GM18508 (cell line): ENCODE results near the gene PSMD3.

Experiments used
- ATAC-seq: cut with Tn5 transposase; IDR thresholded peaks from one replicate; pipeline ENCODE4 v1.9.1; 2021; ENCODE audit warnings: moderate number of reproducible peaks; ENCODE audit not compliant: insufficient read depth, unreplicated experiment

PSMD3 gene

DNA sequence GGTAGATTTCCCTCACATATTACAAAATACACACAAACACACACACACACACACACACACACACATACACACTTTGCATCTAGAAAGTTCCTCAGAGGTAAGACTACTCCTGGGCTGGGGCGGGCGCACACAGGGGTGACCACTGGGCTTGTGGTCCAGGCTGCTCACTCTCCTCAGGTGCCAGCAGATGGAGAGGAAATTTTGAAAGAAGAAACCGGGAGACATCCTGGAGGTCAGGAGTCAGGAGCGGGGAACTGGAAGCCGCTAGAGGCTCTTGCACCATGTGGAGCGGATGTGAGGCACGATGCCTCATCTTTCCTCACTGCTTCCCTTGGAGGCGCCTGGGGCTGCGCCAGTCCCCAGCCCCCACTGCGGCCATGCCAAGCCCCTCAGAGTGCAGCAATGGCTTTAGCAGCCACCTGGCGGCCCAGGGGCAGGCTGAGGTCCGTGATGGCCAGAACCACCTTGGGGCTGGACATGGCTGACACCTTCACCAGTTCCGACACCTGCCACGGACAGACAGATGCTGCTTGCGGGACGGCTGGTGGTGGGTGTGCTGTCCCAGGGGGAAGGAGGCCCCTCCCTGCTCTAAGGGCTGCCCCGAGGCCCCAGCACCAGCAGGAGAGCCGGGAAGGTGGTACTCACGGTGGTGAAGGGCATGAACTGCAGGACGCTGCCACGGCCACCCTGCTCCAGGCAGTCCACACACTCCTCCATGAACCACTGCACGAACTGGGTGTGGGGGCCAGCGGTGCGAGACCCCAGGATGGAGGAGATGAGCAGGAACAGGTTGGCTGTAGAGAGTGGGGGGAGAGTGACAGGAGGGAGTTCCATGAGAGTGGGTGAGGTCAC is 38.8 kb downstream of the PSMD3 start:
- ATAC-seq = no peak

DNA sequence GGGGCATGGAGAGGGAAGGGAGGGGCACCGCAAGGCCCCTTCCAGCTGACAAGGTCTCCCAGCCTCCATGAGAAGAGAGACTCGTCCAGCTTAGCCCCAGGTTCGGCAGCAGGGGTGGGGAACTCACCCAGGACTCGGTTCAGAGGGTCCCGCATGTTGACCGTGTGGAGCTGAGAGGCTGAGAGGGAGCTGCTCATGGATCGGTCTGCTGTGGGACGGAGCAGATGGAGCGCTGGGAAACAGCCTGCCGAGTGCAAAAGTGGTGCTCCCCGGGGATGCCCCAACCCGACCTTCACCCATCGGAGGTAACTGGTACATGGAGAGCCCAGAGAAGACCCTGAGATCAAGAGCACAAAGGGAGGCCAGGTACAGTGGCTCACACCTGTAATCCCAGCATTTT is 39.5 kb downstream of the PSMD3 start:
- no peak for ATAC-seq

DNA sequence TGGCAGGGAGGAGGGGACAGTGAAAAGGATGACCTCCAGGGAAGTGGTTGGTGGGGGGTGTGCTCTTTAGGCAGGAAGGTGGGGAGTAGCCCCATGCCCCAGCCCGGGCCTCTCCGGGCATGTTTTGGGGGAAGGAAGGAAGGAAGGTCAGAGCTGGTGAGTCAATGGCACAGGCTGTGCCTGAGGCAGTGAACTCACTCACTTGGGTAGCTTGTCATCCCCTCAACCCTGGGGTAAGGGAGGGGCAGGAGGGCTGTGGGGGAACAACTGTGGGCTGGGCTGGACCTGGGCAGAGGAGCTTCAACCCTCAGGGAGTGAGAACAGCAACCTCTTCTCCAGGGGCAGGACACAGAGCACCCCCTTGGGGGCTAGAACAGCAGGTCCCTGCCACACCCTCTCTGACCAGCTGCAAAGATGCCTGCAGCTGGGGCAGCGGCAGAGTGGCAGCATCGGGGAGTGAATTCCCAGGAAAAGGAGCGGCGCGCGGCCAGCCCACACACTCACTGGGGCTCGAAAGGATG is 40.9 kb downstream of the PSMD3 start:
- ATAC-seq = no peak

DNA sequence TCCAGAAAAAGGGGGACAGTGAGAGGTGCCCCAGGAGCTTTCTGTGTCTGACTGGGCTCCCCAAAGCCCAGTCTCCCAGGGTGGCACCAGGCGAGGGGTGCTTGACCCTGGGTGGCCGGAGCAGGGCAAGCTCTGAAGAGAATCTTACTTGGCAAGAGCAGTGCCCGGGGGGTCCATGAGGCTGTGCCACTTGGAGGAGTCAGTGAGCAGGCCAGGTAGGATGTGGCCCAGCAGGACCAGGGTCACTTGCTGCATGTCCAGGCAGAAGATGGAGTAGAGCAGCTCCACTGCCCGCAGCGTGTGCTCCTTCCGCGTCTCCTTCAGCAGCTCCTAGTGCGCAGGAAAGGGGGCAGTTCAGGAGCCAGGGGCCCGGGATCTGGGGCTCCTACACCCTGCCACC is 41.9 kb downstream of the PSMD3 start:
- no peak for ATAC-seq

DNA sequence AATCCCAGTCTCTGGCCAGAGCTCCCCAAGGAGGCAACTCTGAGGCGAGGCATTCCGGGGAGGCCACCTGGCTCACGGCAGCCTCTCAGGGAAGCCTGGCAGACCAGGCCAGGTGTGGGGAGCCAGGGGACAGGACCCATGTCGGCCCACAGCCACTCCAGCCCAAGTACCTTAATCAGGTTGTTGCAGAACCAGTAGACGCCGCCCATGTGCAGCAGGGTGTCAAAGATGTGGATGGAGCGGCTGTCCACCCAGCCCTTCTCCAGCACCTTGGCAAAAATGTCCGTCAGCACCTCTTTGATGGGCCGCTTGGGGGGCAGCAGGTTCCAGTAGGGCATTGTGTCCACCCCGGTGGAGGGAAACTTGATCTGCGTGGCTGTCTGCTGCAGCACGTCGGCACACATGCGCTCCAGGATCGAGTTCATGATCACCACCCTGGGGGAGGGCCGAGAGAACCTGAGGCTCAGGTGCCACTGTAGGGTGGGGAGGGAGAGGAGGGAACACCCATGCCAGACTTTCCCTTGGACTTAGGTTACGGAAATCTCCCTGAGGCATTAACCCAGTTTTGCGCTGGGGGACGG is 42.4 kb downstream of the PSMD3 start:
- ATAC-seq = no peak

DNA sequence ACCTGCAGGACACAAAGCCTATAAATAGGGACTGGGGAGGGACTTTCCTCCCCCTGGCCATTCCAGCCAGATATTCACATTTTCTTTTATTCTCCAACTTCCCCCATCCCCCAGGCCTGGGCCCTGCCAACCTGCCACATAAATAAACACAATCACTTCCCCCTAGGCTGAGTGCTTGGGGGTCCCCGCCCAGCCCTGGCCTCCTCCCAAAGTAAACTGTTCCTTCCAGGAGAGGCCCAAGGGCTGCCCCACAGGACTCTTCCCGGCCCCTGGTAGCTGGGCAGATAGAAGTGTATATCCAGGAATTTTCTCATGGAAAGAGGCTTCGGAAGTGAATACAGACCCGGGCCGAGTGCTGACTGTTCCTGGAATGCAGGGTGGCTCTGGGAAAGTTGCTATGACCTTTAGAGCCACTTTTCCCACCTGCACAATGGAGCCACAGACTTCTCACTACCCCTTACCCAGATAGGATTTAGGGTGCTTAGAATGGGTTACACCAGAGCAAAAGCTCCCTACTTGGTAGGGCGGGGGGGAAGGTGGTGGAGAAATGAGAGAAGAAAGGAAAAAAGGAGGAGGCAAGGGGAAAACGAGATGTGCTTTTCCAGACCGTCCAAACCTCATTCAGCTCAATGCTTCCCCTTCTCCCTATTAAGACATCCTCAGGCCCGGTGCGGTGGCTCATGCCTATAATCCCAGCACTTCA is 43.1 kb downstream of the PSMD3 start:
- ATAC-seq = no peak

DNA sequence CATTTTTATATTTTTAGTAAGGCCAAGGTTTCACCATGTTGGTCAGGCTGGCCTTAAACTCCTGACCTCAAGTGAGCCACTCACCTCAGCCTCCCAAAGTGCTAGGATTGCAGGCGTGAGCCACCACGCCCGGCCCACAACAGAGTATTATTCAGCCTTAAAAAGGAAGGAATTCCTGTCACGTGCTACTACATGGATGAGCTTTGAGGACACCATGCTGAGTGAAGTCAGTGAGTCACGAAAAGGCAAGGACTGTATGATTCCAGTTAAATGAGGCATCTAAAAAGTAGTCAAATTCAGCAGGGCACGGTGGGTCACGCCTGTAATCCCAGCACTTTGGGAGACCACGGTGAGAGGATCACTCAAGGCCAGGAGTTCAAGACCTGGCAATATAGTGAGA is 44.3 kb downstream of the PSMD3 start:
- no peak for ATAC-seq

DNA sequence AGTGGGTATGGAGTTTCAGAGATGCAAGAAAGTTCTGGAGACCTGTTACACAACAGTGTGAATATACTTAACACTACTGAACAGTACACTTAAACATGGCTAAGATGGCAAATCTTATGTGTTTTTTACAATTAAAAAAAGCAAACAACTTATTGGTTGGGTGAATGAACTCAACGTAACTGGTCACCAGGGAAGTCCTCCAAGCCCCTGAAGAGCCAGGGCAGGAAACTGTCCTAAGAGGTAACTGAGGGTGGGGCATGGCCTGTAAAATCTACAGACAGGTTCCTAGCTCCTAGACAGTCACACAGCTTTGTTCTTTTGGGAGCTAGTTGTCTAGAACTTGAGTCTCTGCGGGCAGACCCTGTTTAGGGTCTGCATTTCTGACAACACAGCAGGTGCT is 45.0 kb downstream of the PSMD3 start:
- no peak for ATAC-seq

DNA sequence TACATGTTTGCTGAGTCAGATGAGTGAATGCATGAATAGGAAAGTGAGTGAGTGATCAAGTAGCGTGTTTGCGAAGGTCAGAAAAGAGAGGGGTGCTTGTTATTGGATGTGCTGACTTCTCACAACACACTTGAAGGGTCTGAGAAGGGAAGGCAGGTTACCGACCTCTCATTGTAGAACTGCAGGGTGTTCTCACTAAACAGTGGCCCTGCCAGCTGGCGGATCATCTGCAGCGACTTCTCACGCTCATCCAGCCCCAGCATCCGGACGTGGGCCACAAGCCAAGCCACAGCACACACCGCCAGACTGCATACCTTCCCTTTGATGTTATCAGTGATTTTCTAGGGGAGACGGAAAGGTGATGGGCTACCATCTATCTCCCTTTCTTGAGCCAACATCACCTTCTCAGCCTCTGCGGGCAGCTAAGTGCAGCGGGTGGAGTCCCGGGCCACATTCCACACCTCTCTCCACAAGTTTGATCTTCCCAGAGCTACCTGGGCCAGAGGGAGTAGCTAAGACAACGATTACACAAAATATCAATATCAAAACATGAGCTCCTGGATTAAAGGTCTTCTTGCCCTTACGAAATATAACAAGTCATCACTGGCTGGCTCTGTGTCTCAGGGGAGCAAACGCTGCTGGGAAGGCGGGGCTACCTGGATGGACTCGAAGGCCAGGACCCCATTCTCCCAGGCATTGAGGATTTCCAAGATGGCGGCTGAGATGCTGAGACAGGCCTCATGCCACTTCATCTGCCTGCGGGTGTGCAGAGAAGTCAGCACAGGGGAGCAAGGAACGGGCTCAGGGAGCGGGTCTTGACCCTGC is 45.6 kb downstream of the PSMD3 start:
- no peak for ATAC-seq

DNA sequence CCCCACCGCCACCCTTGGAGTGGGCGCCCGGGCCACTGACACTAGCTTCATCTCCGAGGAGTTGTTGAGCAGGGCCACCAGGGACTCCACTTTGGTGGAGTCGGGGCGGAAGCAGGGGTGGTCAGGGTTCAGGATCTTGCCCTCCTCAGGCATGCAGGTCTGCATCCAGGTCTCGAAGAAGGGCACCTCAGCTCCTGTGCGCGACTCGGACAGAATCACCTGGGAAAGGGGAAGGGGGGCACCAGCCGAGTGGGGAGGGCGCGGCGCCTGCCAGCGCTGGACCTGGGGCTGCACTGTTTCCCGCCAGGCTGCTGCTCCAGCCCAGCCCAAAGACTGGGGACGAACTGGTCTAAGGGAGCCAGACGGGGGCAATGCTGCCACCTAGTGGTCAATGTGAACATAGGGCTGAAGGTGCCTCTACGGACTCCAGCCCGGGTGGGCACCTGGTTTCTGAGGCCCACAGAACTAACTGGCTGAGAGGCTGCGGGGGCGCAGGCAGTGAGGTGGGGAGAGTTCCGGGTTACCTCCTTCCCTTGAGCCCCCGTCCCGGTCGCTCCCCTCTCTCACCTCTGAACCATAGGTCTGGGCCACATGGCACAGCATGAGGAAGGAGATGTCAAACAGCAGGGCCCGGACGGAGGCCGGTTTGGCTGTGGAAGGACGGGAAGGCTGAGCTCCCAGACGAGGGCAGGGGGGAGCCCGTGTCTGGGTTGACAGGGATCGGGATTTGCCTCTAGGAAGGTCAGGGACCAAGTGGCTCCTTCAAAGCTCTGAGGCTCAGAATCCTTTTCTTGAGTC is 46.4 kb downstream of the PSMD3 start:
- ATAC-seq = no peak

DNA sequence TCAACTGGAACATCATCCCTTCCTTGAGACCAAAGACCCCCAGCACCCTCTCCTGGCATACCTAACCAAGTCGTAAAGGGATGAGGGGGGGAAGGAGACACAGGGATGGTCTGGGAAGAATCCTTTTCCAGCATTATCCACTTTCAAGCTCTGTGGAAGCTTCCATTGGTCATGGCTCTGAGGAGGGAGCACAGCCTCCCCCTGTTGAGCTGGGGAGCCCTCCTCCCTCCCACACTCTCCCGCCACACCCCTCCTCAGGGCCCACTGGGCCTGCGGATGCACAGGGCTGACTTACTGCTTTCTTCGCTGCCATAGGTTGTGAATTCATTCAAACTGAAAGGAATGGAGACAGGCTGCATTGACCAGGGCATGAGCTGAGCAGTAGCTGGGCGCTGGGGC is 47.0 kb downstream of the PSMD3 start:
- no peak for ATAC-seq

DNA sequence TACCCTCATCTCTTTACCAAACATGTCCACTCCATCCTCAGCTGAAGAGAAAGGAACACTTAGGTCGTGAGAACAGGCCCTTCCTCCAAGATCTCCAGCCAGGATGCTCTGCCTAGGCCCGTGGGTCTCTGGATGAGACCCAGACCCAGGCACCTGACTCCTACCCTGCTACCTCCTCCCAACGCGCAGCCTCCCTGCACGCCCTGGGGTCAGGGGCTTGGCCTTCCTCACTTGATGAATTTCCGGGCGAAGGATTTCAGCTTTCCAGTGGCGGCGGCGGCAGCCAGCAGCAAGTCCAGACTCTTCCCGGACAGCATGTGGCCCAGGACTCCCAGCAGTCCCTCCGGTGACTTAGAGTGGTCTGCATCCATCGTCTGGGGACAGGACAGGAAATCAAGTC is 48.0 kb downstream of the PSMD3 start:
- no peak for ATAC-seq

DNA sequence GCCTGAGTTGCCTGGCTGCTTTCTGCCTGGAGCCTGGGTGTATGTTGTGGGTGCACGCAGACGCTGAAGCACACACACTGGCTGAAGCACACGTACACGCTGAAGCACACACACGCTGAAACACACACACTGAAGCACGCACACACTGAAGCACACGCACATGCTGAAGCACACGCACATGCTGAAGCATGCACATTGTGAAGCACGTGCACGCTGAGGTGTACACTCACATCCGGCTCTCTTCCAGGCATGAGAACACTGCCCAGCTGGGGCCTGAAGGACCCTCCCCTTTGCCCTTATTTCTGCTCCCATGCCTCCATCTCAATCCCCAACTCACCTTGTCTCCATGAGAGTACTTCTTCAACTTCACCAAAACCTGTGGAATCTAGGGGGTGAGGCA is 51.1 kb downstream of the PSMD3 start:
- no peak for ATAC-seq

DNA sequence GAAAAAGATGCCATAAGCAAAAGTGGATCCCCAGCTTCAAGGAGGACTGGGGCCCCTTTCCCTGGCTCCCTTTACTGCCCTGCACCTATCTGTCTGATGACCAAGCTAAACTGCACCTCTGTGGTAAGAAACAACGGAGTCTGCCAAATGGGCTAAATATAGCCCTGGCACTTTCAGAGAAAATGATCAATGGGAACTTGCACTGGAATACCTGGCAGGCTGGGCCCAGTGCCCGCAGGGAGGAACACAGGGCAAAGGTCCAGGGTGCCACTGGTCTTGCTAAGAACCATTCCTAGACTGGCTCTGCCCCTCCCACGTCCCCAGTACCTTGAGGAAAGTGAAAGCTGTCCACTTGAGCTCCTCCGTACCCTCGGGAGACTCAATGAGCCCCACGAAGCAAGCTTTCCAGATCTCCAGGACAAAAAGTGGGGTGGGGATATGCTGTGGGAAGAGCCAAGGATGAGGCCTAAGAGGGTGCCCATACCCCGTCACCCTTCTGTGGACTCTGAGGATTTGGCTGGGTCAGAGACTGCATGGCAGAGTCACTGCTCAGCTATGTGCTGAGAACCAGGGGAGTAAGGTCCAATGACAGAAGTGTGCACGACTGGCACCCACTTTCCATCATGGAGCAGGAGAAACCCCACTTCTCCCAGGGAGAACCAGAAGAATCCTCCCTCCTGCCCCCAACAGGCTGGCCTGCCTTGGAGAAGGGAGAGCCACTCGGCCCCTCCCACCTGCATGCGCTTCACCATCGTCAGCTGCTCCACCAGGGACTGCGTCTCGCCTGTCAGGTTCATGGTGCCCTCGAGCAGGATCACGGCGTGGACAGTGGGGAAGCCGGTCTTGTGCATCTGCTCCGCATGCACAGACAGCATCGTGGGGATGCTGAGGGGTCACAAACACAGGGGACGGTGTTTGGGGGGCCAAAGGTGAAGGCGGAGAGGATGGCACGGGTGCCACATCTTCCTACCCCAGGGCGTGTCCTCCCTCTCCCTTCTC is 52.0 kb downstream of the PSMD3 start:
- no peak for ATAC-seq

DNA sequence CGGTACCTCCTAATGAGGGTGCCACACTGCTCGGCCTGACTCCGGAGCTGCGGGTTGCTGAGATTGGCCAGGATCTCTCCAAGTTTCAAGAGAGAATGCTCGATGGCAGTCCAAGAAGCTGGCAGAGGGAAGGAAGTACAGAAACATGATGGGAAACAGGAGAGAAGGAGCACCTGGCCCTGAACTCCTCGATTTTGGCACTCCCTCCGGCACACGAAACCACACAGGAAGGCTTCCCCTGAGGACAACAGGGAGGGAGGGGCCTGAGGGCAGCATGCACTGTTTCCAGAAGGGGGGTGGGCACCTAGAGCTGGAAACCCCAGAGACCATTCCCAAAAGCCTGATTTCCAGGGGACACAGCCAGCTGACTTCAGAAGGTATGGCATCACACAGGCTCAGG is 52.7 kb downstream of the PSMD3 start:
- ATAC-seq = no peak

DNA sequence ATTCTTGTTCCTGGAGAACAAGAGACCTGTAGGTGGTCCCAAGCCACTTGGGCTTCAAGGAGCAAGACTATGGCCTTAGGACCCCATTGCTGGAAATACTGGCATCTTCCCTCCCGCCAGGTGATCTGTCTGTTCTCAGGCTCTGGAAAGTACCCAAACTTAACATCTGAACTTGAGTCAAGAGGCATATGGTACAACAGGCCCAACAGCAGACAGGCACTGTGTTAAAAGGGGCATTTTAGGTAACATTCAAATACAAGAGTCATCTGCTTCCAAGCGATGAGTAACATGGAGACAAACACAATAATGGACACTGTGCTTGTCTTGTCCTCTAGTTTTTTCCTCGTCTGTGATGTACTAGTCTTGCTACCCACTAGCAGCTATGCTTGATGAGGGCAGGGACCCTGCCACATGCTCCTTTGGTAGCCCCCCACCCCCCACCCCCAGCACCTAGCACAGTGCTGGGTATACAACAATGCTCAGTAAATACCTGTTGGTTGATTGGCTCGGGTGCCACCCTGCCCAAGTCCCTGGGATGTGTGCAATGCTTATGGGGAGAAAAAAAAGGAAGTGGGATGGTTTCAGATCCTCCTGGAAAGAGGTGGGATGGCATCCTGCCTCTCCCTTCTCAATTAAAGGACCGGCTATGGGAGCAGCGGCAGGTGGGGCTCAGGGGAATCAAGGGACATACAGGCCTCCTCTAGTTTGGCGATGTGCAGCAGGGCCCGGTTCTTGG is 54.0 kb downstream of the PSMD3 start:
- no peak for ATAC-seq

DNA sequence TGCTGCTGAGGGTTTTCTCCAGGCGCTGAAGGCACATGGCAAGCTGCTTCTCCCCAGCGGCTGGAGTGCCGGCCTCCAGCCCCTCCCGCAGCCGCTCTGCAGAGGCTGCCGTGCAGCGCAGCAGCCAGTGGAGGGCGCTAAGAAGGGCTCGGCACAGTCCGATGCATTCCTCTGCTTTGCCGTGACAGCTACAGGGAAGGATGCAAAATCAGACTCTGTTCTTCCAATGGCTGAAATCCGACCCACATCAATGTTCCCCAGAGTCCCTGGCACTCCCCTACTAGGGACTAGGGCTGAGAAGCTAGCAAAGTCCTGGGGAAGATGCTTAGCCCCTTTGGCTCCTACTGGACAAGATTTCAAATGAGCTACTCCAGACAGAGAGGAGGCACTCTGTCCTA is 54.6 kb downstream of the PSMD3 start:
- no peak for ATAC-seq
